ENCODE data around the gene ABL1. TPM values are rescaled to one million over a fixed set of nuclear protein-coding genes. Genes with fewer than 3 reads are reported as not detected.

Gene ABL1
- total RNA-seq, 4 donors from 2014 or later, result 60.3 to 97.0 (median 79.8) TPM

DNA sequence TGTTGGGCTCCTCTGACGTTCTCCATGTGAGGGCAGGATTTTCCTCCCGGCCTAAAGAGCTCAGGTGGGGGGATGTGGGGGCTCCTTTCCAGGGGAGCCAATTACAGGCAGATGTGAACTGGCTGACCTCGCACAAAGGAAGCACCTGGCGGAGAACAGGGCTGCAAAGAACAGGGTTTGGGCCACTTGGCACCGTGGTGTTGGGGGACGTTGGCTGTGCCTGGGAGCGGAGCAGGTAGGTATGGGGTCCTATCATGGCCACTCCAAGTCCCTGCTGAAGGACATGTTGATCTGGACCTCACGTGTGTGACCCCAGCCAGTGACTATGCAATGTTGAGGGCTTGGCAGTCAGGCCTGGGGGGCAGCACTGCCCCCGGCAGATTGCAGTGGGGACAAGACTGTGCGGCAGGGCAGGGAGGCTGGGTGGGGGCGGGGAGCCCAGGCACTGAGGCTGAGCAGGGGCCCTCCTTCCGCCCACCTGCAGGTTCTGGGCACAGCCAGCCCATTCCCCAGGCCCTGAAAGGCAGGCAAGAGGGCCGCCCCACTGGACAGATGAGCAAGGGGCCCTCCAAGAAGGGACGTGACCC, 84.6 kb downstream of the ABL1 start:
- intact Hi-C loops (cut with DNase I), result no loop called here

DNA sequence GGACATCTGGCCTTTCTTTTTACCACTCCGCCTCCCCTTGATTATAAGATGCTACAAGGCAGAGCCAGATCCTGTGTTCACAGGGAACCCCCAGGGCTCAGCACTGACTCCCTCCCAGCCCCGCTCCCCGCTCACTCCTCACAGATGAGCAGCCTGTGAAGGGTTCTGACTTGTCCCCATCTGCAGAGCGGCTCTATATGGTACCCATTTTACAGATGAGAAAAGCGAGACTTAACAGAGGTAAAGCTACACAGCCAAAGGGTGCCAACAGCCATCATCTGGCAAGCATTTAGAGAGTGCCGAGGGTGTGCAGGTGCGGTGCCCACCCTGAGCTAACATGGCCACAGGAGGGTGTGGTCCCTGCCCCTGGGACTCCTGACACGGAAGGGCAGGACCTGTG, 85.2 kb downstream of the ABL1 start:
- no peaks in the 10 kb centered on the region for H3K27me3 ChIP-seq
- TF ChIP-seq POLR2A (IDR thresholded peaks at IDR 0.05), result no peak
- TF ChIP-seq, protein P1, sequence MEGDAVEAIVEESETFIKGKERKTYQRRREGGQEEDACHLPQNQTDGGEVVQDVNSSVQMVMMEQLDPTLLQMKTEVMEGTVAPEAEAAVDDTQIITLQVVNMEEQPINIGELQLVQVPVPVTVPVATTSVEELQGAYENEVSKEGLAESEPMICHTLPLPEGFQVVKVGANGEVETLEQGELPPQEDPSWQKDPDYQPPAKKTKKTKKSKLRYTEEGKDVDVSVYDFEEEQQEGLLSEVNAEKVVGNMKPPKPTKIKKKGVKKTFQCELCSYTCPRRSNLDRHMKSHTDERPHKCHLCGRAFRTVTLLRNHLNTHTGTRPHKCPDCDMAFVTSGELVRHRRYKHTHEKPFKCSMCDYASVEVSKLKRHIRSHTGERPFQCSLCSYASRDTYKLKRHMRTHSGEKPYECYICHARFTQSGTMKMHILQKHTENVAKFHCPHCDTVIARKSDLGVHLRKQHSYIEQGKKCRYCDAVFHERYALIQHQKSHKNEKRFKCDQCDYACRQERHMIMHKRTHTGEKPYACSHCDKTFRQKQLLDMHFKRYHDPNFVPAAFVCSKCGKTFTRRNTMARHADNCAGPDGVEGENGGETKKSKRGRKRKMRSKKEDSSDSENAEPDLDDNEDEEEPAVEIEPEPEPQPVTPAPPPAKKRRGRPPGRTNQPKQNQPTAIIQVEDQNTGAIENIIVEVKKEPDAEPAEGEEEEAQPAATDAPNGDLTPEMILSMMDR (IDR thresholded peaks at IDR 0.05), result no peak

More for the DNA sequence above, 84.6 kb downstream of the ABL1 start:
- no peak for DNase-seq
- Histone ChIP-seq H3K36me3 (no peaks in the 10 kb centered on the region), H3K27me3 (no peaks in the 10 kb centered on the region), H3K4me1 (no peaks in the 10 kb centered on the region), H3K4me3 (replicated peaks in 1 of 3) (no peak overlapping the region), H3K9me3 (no peaks in the 10 kb centered on the region), H3K27ac (no peak overlapping the region)
- 74 to 79% methylated on average over 9 to 10 of the region's 14 CpGs for WGBS, 2 donors
- TF ChIP-seq, protein P1 (IDR thresholded peaks at IDR 0.05), result no peak

DNA sequence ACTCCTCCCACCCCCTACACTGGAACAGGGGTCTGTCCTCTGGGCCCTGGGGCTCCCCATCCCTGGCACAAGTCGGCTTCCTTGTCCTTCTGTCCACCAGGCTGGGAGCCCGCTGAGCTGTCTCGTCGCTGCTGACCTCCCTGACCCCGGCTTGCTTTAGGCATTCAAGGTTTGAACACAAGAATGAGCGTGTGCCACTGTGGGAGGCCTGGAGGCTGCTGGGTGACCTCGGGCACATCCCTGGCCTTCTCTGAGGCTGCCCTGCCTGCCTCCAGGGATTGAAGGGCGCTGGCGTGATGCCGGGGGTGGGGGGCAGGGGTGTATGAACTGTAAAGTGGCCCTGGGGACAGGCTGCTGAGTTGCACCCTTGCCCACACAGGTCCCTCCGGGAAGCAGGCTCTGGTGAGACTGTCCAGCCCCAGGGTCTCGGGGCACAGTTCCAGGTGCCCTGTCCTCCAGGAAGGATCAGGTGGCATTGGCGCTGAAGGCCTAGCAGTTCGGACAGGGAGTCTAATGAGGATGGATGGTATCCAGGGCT, 85.8 kb downstream of the ABL1 start:
- H3K27ac ChIP-seq, result no peak overlapping the region
- WGBS, 2 donors, result 60 to 70% methylated on average over 11 to 14 of the region's 14 CpGs
- intact Hi-C loops (cut with DNase I), result no loop called here
- no peak overlapping the region for H3K4me3 ChIP-seq (replicated peaks in 1 of 3)
- no peak for DNase-seq
- H3K27me3 ChIP-seq, result no peaks in the 10 kb centered on the region
- H3K36me3 ChIP-seq, result no peaks in the 10 kb centered on the region
- H3K4me1 ChIP-seq, result no peaks in the 10 kb centered on the region
- H3K9me3 ChIP-seq, result no peaks in the 10 kb centered on the region
- TF ChIP-seq, protein P1 (IDR thresholded peaks at IDR 0.05), result no peak
- no peak for TF ChIP-seq POLR2A (IDR thresholded peaks at IDR 0.05)

More for the DNA sequence above, 85.2 kb downstream of the ABL1 start:
- Histone ChIP-seq H3K36me3 (no peaks in the 10 kb centered on the region), H3K27ac (no peak overlapping the region), H3K9me3 (no peaks in the 10 kb centered on the region), H3K4me1 (no peaks in the 10 kb centered on the region), H3K4me3 (replicated peaks in 1 of 3) (no peak overlapping the region)
- DNase-seq, result no peak
- intact Hi-C loops (cut with DNase I), result no loop called here
- whole genome bisulfite sequencing, 2 donors, result 92 to 96% methylated on average over 7 to 8 of the region's 8 CpGs

DNA sequence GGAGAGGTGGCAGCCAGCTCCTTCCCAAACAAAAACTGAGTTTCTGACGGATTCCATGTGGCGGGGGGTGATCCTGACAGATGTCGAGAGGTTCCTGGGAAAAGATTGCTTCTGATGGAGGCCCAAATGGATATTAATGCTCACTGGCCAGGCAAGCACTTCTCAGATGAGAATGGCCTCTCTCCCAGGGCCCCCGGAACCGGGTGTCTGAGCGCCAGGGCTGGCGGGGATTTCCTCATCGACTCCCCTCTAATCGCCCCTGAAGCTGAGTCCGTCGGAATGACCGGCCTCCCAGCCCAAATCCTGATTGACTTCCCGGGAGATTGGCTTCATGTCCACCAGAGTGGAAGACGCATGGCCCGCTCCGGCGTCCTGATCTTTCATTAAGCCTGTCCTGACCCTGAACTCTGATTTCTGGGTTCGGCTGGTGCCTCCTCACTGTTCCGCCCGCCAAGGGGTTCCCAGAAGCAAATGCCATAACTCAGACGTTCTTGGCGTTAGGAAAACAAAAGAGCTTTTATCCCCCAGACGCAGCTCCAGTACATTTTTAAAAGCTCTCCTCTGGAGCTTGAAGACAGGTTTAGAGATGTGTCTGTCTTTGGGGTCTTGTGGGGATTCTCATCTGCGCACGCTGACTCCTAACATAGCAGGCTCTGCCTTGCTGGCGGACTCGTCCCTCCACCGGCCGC, 86.4 kb downstream of the ABL1 start:
- DNase-seq, result no peak
- WGBS, 2 donors, result 59 to 72% methylated on average over 16 to 29 of the region's 29 CpGs

More for the DNA sequence above, 86.4 kb downstream of the ABL1 start:
- intact Hi-C loops (cut with DNase I), result no loop called here
- TF ChIP-seq, protein P1 (IDR thresholded peaks at IDR 0.05), result no peak
- no peak for TF ChIP-seq POLR2A (IDR thresholded peaks at IDR 0.05)
- no peaks in the 10 kb centered on the region for H3K36me3 ChIP-seq
- H3K4me1 ChIP-seq, result no peaks in the 10 kb centered on the region
- H3K27ac ChIP-seq, result no peak overlapping the region
- H3K27me3 ChIP-seq, result no peaks in the 10 kb centered on the region
- H3K9me3 ChIP-seq, result no peaks in the 10 kb centered on the region
- no peak overlapping the region for H3K4me3 ChIP-seq (replicated peaks in 1 of 3)
